ENCODE data around the gene ARNT2.

DNA sequence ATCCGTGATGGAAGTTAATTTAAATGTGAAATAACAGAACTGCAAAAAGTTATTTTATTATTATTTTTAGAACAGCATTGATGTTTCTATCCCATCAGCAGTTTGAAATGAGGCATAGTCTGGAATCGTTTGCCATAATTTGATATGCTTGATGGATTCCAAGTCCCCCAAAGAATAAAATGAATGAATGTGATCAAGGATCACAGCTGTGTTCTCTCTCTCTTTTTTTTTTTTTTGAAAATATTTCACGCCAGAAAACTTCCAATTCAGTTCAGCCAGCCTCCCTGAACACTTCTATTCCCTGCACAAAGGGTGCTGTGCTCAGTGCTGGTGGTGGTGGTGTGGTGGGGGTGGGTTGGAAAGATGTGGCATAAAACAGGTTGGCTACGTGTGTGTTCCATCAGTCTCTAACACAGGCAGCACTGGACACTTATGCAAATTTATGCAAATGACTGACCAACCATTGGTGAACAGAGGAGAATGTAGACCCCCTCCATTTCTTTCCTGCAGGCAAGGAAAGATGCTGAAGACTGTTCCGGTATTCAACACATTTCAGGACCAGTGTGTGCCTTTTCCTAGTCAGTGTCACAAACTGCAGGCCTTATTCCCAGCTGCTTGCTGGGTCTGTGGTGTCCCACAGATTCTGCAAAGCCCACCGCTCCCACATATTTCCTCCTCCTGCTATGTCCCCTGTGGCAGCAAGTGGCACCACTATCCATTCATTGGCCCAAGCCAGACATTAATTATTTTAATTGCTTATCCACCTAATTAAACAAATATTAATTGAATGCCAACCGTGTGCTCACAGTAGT, 10.6 kb downstream of the ARNT2 start:
- TF ChIP-seq, protein P1, sequence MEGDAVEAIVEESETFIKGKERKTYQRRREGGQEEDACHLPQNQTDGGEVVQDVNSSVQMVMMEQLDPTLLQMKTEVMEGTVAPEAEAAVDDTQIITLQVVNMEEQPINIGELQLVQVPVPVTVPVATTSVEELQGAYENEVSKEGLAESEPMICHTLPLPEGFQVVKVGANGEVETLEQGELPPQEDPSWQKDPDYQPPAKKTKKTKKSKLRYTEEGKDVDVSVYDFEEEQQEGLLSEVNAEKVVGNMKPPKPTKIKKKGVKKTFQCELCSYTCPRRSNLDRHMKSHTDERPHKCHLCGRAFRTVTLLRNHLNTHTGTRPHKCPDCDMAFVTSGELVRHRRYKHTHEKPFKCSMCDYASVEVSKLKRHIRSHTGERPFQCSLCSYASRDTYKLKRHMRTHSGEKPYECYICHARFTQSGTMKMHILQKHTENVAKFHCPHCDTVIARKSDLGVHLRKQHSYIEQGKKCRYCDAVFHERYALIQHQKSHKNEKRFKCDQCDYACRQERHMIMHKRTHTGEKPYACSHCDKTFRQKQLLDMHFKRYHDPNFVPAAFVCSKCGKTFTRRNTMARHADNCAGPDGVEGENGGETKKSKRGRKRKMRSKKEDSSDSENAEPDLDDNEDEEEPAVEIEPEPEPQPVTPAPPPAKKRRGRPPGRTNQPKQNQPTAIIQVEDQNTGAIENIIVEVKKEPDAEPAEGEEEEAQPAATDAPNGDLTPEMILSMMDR (IDR thresholded peaks at IDR 0.05): no peak
- no peak for TF ChIP-seq POLR2A (IDR thresholded peaks at IDR 0.05)
